NCI-H345 treated with DMSO at 0.1 percent for 48 hours (cell line): ENCODE measurements around the gene TNNC2.
"Not testable (repeated sequence)": the region's sequence is repeated elsewhere in the genome, so short reads cannot be mapped to it uniquely, and the experiment has no call there.

Experiments used
- DNase-seq: peaks from one replicate; lab custom pipeline; 2025; ENCODE audit not compliant: unreplicated experiment; lab: John Stamatoyannopoulos, UW

TNNC2 gene

GRCh38 chr20:45848969-45849582 lies 22.0 kb upstream of the TNNC2 start:
- no peak for DNase-seq

- DNase-seq: no peak
Observed at GRCh38 chr20:45848421-45848820, 21.3 kb upstream of the TNNC2 start.

GRCh38 chr20:45845452-45845851 lies 18.3 kb upstream of the TNNC2 start:
- DNase-seq: no peak

GRCh38 chr20:45843506-45843905 lies 16.4 kb upstream of the TNNC2 start:
- no peak for DNase-seq

GRCh38 chr20:45842169-45842812 lies 15.2 kb upstream of the TNNC2 start:
- DNase-seq: no peak

- no peak for DNase-seq
Observed at GRCh38 chr20:45841407-45842129, 14.5 kb upstream of the TNNC2 start.

- DNase-seq: no peak
Observed at GRCh38 chr20:45840700-45841198, 13.6 kb upstream of the TNNC2 start.

GRCh38 chr20:45836841-45837240 lies 9.7 kb upstream of the TNNC2 start:
- DNase-seq: no peak

- no peak for DNase-seq
Observed at GRCh38 chr20:45835825-45836224, 8.7 kb upstream of the TNNC2 start.

GRCh38 chr20:45835329-45835765 lies 8.2 kb upstream of the TNNC2 start:
- no peak for DNase-seq

GRCh38 chr20:45834797-45835161 lies 7.7 kb upstream of the TNNC2 start:
- no peak for DNase-seq

- DNase-seq: peak; percentile 66
Observed at GRCh38 chr20:45833883-45834796, 7.0 kb upstream of the TNNC2 start.

- peak; percentile 61 for DNase-seq
Observed at GRCh38 chr20:45833030-45833882, 6.1 kb upstream of the TNNC2 start, which contains the start of gene SNX21. SNX21 (plus strand) TSS chr20:45833799; CDS start chr20:45833920, 121 bp downstream.

- DNase-seq: no peak
Observed at GRCh38 chr20:45832619-45833018, 5.5 kb upstream of the TNNC2 start.

- DNase-seq: not testable (repeated sequence)
Observed at GRCh38 chr20:45829673-45830106, 2.6 kb upstream of the TNNC2 start.

- DNase-seq: no peak
Observed at GRCh38 chr20:45828589-45828988, 1.5 kb upstream of the TNNC2 start.

GRCh38 chr20:45827712-45828111 lies 600 bp upstream of the TNNC2 start:
- no peak for DNase-seq

GRCh38 chr20:45826381-45827019 lies 612 bp downstream of the TNNC2 start:
- no peak for DNase-seq
